Mucosa of gallbladder (tissue), 1 donor: ENCODE results near the gene DPP3. TPM values are rescaled to one million over a fixed set of nuclear protein-coding genes. Genes with fewer than 3 reads are reported as not detected.

ENCODE experiments used
- DNase-seq: peaks from one replicate; pipeline ENCODE4 v3.0.0-alpha.2; 2020; ENCODE audit warnings: low spot score
- total RNA-seq: library from RNA; stranded (reverse); gene quantifications from one replicate; pipeline ENCODE4 v1.2.1, GENCODE V29; 2021
- donor health status: DM: no; HTN: no; CAD: no.

Gene DPP3
- total RNA-seq, 1 donor from 2014 or later: 61.2 TPM

DNA sequence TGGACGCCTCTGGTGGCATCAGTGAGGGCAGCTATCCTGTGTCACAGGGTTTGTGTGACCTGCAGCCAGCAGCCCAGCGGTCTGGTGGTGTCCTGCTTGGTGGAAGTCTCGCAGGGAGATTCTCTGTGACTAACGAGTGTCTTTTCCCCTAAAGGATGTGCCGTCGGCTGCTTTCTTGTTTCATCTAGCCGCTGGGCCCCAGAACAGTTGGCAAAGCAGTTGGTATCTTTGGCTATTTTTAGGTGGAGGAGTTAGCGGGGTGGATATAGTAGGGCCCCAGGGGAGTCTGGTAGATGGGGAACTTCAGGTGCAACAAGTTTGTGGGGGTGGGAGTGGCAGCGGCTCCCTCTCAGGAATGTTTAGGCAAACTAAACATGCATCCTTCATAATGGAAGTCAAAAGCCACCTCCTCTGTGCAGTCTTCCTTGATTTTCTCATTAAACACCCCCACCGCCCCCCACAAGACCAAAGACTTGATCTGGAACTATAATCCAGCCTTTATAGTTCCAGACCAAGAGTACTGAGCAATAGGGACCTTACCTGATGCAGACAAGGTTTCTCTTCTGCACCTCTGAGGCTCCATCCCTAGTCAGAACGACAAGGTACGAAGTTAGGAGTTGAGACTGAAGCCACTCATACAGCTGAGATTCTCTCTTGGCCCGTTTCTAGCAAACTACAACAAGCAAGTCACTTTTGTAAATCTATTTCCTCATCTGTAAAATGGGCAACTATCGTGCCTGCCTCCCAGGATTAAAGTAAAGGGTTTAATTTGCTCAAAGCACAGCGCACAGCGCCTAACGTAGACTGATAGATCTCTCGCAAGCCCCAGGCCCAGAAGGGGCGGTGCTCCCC, 14.6 kb upstream of the DPP3 start:
- no peak for DNase-seq

DNA sequence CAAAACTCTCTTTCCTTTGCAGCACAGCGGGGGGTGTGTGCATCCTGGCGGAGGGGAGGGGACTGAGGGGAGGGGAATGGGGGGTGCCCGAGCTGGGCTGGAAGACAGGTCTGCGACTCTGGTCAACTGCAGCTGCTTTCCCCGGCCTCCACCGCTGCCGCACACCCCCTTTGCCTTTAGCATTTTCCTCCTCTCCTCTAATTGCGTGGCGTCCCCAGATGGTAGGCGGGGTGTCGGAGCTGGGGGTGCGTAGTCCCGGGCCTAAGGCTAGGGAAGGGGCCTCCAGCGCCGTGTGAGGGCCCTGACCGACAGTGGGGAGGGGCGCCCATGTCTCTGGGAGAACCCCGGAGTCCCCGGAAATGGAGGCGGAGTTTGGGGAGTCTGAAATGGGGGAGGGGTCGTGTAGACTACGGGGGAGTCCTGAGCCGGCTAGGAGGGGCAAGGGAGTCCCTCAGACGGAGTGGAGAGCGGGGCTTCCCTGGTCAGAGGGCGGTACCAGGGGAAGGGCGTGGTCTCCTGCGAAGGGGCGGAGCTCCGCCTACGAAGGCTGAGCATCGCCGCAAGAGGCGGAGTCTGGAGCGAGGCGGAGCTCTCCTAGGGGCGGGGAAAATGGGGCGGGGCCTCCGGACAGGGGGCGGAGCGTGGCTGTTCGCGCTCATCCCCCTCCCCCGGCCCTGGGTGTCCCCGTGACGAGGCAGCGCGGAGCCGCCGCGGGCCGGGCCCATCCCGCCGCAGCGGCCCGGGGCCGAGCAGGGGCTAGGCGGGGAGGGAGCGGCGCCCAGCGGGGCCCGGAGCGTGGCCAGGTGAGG, 13.8 kb upstream of the DPP3 start, which contains the start of gene PELI3:
Gene PELI3, plus strand, starts transcription at position 681 of the 809 bp plus-strand sequence. CDS start 1,224 bp downstream, outside the sequence.
- peak; percentile 95 for DNase-seq

DNA sequence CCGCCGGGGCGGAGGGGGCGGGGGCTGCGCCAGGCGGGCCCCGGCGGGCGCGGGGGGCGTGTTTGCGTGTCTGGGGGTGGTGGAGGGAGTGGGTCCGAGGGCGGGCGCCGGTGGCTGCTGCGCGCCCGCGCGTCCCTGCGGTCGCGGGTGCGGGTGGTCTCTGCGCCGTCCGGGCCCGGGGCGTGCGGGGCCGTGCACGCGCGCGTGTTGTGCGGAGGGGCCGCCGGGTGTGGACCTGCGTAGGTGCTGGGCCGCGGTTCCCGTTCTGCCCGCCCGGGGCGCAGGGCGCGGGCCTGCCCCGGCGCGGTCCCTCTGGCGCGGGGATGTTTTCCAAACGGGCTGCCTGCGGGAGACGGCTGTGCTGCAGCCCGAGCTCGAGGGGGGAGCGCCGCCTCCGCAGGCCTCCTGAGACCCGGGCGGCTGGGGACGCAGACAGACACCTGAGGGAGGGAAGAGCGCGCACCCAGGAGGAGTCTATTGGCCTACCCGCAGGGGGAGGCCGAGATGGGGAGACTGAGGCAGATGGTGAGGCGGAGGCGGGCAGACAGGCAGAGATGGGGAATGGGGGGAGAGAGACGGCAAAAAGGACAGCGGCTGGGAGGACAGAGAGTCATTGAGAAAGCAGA, 13.1 kb upstream of the DPP3 start:
- DNase-seq: peak; percentile 14

DNA sequence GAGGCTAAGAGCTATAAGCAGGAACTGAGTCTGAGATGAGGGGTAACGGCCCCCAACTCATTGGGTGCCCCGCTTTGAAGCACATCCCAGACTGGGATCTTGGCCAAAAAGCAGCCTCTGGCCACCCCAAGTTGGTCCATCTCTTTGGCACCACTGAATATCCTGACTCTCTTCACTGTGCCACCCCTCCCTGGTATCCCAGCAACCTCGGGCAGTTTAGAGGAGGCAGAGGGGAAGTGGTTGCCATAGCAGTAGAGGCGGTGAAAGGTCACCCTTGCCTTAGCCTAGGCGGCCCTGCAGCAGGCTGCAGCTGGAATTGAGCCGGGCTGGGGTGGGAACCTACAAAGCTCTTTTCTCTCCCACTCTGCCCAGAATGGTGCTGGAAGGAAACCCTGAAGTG, 12.5 kb upstream of the DPP3 start:
- DNase-seq: peak; percentile 29

DNA sequence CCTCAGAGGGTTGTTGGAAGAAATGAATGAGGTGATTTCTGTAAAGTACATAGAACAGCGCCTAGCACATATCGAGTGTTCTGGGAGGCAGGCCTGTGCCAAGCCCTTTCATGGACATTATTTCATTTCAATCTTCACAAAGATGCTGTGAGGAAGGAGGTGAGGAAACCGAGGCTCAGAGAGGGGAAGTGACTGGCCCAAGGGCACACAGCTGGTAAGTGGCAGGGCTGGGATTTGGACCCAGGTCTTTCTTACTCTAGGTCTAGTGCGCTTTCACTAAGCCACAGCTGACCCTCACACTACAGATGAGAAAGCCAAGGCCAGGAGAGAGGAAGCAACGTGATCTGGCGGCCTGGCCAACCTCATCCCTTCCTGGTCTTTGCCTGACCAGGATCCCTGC, 11.5 kb upstream of the DPP3 start:
- DNase-seq: no peak

DNA sequence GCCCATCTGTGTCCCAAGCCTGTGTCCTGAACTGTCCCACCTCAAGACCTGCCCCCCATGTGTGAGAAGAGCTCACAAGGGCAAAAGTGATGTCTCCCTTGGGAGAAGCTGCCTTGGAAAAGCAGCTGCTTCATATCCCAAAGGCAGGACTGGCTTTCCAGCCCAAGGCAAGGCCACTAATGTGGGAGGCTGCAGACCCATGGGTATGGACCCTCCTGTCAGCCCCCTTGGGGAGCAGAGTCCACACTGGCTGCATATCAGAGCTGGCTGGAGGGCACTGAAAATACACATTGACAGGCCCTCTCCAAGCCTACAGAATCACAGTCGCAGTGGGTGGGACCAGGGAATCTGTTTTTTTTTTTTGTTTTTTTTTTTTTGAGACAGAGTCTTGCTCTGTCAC, 10.8 kb upstream of the DPP3 start:
- DNase-seq: no peak

DNA sequence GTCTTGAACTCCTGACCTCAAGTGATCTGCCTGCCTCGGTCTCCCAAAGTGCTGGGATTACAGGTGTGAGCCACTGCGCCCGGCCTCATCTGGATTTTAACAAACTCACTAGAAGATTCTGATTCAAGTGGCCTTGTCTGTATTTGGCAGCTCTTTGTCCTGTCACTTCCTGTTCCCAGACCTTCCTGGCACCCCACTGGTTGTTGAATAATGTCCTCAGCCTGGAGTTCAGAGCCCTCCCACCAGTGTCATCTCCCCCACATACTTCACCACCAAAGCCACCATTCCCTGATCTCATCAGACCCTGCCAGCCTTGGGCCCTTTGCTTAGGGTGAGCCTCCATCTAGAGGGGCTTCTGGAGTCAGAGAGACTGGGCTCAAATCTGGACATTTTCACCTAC, 10.2 kb upstream of the DPP3 start:
- no peak for DNase-seq

DNA sequence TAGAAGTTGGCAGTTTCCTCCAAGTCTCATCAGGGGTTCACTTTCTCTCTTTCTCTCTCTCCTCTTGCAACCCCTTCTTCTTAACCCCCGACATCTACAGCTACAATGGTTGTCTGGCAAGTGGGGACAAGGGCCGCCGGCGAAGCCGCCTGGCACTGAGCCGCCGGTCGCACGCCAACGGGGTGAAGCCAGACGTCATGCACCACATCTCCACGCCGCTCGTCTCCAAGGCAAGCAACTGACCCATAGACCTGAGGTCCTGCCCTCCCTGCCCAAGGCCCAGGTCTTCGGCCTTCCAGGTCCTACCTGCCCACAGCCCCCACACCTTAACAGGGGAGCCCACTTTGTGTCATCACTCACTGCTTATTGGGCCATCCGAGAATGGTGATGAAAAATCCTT, 9.1 kb upstream of the DPP3 start:
- DNase-seq: no peak

DNA sequence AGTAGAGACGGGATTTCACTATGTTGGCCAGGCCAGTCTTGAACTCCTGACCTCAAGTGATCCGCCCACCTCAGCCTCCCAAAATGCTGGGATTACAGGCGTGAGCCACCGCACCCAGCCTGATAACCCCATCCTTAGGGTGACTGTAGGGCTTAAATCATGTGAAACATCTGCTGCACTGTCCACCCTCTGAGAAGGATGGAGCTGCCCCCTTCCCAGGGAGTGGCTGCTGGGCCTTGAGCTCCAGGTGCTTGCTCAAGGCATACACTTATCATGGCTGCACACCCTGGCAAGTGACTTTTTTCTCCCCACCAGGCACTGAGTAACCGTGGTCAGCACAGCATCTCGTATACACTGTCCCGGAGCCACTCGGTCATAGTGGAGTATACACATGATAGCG, 8.2 kb upstream of the DPP3 start:
- DNase-seq: no peak

DNA sequence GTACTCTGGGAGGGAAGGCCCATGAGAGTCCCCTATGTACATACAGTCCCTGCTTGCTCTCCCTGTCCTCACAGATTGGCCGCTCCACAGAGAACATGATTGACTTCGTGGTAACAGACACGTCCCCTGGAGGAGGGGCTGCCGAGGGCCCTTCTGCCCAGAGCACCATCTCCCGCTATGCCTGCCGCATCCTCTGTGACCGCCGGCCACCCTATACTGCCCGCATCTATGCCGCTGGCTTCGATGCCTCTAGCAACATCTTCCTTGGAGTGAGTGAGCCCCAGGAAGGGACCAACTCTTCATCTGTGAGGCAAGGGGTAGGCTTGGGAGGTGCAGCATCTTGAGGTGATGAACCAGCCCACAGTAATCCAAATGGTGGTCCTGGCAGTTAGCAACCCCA, 7.1 kb upstream of the DPP3 start:
- DNase-seq: no peak

DNA sequence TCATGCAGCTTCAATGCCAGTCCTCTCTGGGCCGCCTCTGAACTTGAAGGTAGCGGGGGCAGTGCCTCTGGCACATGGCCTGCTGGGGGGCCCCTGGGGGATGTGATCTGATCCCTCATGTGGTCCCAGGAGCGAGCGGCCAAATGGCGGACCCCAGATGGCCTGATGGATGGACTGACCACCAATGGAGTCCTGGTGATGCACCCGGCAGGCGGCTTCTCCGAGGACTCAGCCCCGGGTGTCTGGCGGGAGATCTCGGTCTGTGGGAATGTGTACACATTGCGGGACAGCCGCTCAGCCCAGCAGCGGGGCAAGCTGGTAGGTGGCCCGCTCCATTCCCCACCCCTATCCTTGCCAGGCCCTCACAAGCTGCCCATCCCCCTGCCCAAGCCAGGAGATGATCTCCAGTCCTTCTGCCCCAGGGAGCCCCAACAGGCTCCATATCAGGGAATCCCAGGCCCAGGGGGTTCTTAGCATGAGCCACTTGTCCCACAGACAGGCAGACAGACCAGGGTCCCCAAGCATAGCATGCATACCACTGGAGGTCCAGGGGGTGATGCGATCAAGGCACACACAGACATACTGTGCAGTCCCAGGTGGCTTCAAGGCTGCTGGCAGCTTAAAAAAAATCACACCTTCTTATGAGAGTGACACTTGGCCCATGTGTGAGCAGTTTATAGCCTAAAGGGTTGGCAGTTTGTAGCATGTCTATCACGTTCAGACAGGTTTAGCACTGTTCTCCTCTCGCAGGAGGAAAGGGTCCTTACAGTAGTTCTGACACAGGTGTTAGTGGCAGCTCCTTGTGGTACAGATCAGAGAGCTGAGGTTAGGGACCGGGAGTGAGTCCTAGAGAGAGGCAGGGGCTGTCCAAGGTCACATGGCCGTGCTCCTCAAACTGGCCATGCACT, 6.4 kb upstream of the DPP3 start:
- no peak for DNase-seq

DNA sequence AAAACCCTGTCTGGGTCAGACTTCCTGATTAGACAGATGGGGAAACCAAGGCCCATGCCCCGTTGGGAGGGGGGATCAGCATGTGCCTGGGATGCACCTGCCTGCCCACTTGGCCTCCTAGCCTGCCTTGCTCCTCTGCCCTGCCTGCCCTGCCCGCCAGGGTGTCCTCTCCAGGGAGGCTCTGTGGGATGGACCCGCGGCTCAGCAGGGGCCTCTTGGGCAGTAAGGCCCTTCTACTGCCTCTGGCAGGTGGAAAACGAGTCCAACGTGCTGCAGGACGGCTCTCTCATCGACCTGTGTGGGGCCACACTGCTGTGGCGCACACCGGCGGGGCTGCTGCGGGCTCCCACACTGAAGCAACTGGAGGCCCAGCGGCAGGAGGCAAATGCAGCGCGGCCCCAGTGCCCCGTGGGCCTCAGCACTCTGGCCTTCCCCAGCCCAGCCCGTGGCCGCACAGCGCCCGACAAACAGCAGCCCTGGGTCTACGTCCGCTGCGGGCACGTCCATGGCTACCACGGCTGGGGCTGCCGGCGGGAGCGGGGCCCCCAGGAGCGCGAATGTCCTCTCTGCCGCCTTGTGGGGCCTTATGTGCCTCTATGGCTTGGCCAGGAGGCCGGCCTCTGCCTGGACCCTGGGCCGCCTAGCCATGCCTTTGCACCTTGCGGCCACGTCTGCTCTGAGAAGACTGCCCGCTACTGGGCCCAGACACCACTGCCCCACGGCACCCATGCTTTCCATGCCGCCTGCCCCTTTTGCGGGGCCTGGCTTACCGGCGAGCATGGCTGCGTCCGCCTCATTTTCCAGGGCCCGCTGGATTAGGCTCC, 4.7 kb upstream of the DPP3 start:
- no peak for DNase-seq

DNA sequence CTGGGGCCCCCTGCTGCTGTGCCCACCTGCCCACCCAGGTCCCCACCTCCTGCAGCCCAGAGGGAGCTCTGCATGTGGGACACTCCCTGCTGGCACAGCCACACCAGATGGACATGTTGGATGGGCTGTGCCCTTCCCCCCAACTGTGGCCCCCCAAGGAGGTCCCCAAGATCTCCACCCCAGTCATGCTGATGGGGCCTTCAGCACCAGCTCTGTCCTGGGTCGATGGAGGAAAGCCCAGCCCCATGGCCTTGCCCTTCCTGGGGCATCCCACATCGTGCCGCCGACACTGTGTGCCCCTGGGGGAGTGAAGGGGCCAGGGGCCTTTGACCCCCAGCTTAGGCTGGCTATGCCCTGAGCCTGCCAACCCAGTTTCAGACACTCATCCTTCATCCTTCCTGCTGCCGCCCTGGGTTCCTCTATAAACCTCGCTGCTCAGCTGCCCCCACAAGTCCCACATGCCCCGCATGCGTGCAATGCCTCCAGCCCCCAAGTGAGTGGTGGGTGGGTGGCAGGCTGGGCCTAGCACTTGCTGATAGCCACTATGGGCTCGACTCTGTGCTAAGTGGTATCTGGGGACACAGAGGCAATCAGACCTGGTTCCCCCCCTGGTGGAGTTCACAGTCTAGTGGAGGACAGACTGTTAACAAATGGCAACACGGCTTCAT, 3.9 kb upstream of the DPP3 start:
- DNase-seq: no peak

DNA sequence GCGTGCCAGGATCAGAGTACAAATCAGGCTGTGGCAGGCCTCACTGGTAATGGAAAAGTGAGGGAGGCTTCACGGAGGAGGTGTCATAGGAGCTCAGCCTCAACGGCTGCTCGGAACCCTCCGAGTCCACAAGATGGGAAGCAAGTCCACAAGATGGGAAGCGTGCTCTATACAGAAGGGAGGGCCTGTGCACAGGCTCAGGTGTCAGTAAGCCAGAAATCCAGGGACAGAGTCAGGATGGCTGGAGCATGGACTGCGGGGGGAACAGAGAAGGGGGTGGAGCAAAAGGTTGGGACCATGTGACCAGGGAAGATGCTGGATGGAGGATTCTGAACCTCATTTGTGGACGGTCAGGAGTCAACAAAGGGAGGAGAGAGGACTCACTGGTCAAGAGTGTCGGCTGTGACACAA, 3.4 kb upstream of the DPP3 start:
- no peak for DNase-seq

DNA sequence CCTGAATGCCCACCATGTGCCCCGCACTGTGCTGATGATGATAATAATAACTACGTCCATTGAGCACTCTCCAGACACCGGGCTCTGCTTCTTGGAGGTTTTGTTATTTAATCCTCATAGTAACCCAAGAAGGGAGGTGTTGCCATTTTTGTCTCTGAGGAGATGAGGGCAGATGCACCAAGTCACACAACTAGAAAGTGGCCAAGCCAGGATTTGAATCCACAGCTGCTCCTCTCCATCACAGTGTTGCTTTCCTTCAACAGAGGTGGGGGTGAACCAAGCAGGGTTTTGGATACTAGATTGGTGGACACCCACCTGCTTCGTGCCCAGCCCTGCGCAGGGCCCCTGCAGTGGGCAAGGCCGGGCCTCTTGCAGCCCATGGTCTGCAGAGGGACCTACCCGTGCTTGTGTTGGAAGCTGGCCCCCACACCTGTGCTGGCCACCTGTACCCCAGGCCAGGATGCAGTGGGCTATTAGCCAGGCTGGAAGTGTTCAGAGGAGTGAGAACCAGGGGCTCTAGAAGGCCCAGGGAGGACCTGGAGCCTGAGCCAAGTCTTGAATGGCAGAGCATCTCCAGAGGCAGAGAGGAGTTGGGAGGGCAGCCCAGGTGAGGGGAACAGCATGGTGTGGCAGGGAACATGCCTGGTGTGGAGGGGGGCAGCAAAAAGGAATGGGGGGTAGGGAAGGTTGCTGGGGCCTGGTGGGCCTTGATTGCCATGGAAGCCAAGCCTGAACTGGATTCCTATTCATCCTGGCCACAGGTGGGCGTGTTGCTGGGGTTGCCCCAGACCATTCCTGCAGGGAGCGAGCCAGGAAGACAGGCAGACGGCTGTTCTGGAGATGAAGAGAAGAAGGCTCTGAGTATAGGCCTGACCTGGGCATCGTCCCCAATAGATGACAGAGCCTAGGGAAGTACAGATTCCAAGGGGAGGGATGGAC, 2.7 kb upstream of the DPP3 start:
- DNase-seq: no peak

DNA sequence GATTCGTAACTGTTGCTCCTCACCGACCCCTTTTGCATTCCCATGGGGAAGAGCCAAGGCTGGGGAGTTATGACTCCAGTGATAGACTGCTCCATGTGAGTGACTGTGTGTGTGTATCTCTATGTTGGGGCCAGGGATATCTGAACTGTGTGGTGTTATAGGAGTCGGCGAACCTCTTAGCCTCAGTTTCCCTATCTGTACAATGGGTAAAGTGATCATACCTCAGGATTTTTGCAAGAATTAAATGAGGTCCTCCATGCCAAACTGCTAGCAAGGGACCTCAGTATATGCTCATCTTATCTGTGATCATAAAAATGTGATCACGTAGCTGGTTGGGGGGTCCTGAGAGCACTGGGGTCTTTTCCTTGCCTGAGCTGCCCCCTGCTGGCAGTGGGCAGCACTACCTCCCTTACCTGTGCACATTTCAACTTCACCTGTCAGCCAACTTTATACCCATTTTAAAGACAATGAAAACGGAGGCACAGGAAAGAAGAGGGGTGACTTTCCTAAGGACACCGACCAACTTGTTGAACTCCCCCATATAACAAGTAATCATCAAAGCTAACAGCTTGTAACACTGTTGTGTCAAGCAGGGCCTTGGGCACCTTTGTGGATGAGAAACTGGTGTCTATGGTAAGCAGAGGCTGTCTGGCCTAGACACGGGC, 1.4 kb upstream of the DPP3 start:
- no peak for DNase-seq

DNA sequence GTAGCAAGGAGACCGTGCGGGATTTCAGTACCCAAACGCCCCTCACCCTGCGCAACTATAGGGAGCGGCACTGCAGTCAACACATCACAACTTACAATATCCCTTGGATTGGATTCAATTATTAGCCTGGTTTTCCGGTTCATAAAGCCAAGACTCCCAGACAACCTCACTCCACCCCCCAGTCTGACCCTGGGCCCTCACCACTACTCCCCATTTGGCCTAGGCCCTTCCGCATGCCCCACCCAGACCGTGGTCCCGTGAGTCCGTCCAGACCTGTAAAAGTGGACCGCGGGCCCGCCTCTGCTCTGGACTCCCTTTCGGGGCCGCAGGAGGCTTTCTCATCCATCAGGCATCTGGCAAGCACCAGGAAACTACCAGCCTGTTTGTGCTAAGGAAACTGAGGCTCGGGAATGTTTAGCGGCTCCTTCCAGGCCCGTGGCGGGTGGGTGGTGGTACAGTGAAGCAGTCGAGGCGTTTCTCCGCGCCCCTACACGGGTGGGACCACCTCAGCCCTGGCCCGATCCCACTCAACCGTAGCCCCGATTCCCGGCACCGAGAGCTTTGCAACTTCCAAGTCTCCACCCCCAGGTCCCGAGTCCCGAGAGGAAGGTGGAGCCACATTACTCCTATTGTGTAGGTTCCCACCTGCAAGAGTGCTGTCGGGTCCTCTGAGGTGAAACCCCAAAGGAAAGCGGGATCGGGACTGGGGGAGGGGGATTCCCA, 679 bp upstream of the DPP3 start:
- peak; percentile 15 for DNase-seq
